Measurements from ENCODE around the gene ARCN1. TPM values are rescaled to one million over a fixed set of nuclear protein-coding genes. Genes with fewer than 3 reads are reported as not detected.

ARCN1 gene
- total and polyA plus RNA-seq, 2 of the 4 experiments (the other 2 are of a cell fraction) = 148 to 212 TPM

DNA sequence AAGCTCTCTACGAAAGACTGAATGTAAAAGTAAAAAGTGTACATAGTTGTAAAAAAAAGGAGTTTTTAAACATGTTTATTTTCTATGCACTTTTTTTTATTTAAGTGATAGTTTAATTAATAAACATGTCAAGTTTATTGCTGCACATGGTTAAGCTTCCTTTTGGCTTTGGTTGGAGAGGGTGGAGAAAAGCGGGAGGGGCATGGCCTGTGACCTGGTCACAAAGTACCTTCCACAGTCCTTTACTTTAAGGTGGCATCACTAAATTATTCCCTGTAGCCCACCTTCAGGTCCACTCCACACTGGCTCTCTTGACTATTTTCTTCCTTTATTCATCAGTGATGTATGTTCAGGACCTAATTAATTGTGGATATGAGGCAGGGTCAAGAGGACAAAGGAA is 45.5 kb upstream of the ARCN1 start (continued):
- no peak for TF ChIP-seq CEBPB (IDR thresholded peaks at IDR 0.05; ENCODE audit: low read depth, low read length)

- H2BK20ac ChIP-seq (ENCODE audit: low read depth, low read length) = no peak within 1 kb of the TSS
- no peak within 1 kb of the TSS for H2BK120ac ChIP-seq (ENCODE audit: low read depth, low read length)
- no peaks in the 10 kb centered on the region for H3K9me1 ChIP-seq (ENCODE audit: insufficient read depth, low read length)
- H3K23ac ChIP-seq (ENCODE audit: low read depth, low read length) = no peak within 1 kb of the TSS
- intact Hi-C loops (cut with micrococcal nuclease) (no loop called here), in situ Hi-C loops (cut with MboI; ENCODE audit: low sequenced_read_pairs) (no loop called here), dilution Hi-C loops (cut with HindIII; ENCODE audit: low sequenced_read_pairs, unreplicated experiment) (no loop called here)
- peaks cover 0 to 24% of the 10 kb centered on the region in 2 experiments; a peak in 3 of 4 replicates for H3K79me1 ChIP-seq (ENCODE audit: low read depth in 1 of 2, low read length in 2 of 2)
- no peak within 1 kb of the TSS for H2BK5ac ChIP-seq (ENCODE audit: low read depth, low read length, poor library complexity, severe bottlenecking)
- no peak within 1 kb of the TSS for H4K91ac ChIP-seq (ENCODE audit: insufficient read depth, low read depth, low read length)
- no peak for DNase-seq
- H4K20me1 ChIP-seq (ENCODE audit: insufficient read depth, low read length) = peaks cover 7% of the 10 kb centered on the region; the same call in 1 of the 2 replicates
- no peak within 1 kb of the TSS for H4K5ac ChIP-seq (ENCODE audit: low read depth, low read length)
- no peak within 1 kb of the TSS for H3K14ac ChIP-seq (replicated peaks; ENCODE audit: low read depth, low read length)
- ATAC-seq (ENCODE audit: low read depth) = no peak
- H3K4me3 ChIP-seq (ENCODE audit: insufficient read depth, low read depth, low read length) = no peak within 1 kb of the TSS
- H3K56ac ChIP-seq (ENCODE audit: extremely low read depth, insufficient read depth, low read length) = no peak within 1 kb of the TSS
- no peaks in the 10 kb centered on the region for H3K9me3 ChIP-seq (ENCODE audit: control insufficient read depth, insufficient read depth, low read length)
- no peak within 1 kb of the TSS for H3K4me2 ChIP-seq (ENCODE audit: low read depth, low read length)
- no peak within 1 kb of the TSS for H3K9ac ChIP-seq (ENCODE audit: low read depth, low read length)
- no peaks in the 10 kb centered on the region for H3K27me3 ChIP-seq (ENCODE audit: control insufficient read depth, insufficient read depth, low read length)
- ChIA-PET CTCF (no interaction called here), POLR2A (ENCODE audit: unreplicated experiment) (no interaction called here)
- H2BK15ac ChIP-seq (ENCODE audit: low read depth, low read length) = no peak within 1 kb of the TSS
- no peak within 1 kb of the TSS for H3K4ac ChIP-seq (ENCODE audit: low read depth, low read length)
- H2AFZ ChIP-seq (replicated peaks; ENCODE audit: low read length, poor library complexity) = no peak within 1 kb of the TSS
- H3K27ac ChIP-seq (ENCODE audit: insufficient read depth, low read length) = no peak within 1 kb of the TSS
- peaks cover 25% of the 10 kb centered on the region for H3K36me3 ChIP-seq (ENCODE audit: control insufficient read depth, insufficient read depth, low read length)
- BruUV-seq (replicated peaks) = no TSS peak
- H3K4me1 ChIP-seq (ENCODE audit: control insufficient read depth, insufficient read depth, low read length) = peaks cover 2% of the 10 kb centered on the region; the same call in 1 of the 2 replicates
- H2AK9ac ChIP-seq (replicated peaks; ENCODE audit: low read depth, low read length, poor library complexity) = peak within 1 kb of the TSS; percentile 33
- no peak within 1 kb of the TSS for H4K8ac ChIP-seq (ENCODE audit: low read depth in 2 of 2, low read length in 2 of 2)
- H3K18ac ChIP-seq (ENCODE audit: low read depth, low read length) = no peak within 1 kb of the TSS
- no peak within 1 kb of the TSS for H2AK5ac ChIP-seq (ENCODE audit: low read depth, low read length)
- WGBS, 2 experiments (ENCODE audit: extremely low coverage in 2 of 2, insufficient read length in 1 of 2) = no CpG with 5 or more reads among the region's 3 CpGs
- TF ChIP-seq RAD21 (IDR thresholded peaks at IDR 0.05; ENCODE audit: low read length) = no peak
- no peak for TF ChIP-seq SMC3 (IDR thresholded peaks at IDR 0.05; ENCODE audit: low read depth, low read length)
- TF ChIP-seq FOS (IDR thresholded peaks at IDR 0.05; ENCODE audit: low read depth, low read length) = no peak
- TF ChIP-seq POLR2A (IDR thresholded peaks at IDR 0.05; ENCODE audit: low read depth, low read length) = no peak
- no peak for TF ChIP-seq CEBPB (IDR thresholded peaks at IDR 0.05; ENCODE audit: low read depth, low read length)
- TF ChIP-seq NFE2L2 (IDR thresholded peaks at IDR 0.05; ENCODE audit: low read depth, low read length) = no peak
- no peak for TF ChIP-seq CHD1 (IDR thresholded peaks at IDR 0.05; ENCODE audit: low read depth, low read length)
- TF ChIP-seq MXI1 (IDR thresholded peaks at IDR 0.05; ENCODE audit: borderline replicate concordance, low read depth, low read length) = no peak
- TF ChIP-seq CTCF (conservative IDR thresholded peaks at IDR 0.05; ENCODE audit: low read depth, low read length) = no peak
- no peak for TF ChIP-seq RFX5 (IDR thresholded peaks at IDR 0.05; ENCODE audit: low read depth, low read length)
- TF ChIP-seq ELK1 (IDR thresholded peaks at IDR 0.05; ENCODE audit: borderline replicate concordance, low read depth, low read length) = no peak
- no peak for TF ChIP-seq RCOR1 (IDR thresholded peaks at IDR 0.05; ENCODE audit: insufficient replicate concordance, low read length)
- TF ChIP-seq, protein P1, sequence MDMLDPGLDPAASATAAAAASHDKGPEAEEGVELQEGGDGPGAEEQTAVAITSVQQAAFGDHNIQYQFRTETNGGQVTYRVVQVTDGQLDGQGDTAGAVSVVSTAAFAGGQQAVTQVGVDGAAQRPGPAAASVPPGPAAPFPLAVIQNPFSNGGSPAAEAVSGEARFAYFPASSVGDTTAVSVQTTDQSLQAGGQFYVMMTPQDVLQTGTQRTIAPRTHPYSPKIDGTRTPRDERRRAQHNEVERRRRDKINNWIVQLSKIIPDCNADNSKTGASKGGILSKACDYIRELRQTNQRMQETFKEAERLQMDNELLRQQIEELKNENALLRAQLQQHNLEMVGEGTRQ (IDR thresholded peaks at IDR 0.05; ENCODE audit: low read depth, low read length) = no peak
- no peak for TF ChIP-seq BHLHE40 (IDR thresholded peaks at IDR 0.05; ENCODE audit: low read depth, low read length)
- no peak for TF ChIP-seq MAZ (IDR thresholded peaks at IDR 0.05; ENCODE audit: borderline replicate concordance, low read depth, low read length)
Measured at GRCh38 chr11:118527109-118527508, 45.1 kb upstream of the ARCN1 start, which contains the start of gene TTC36. Gene TTC36 (plus strand): TSS chr11:118527474. CDS start chr11:118527495, 21 bp downstream.

Data from IMR-90 (cell line).